Central memory CD4-positive, alpha-beta T cell (primary cell): ENCODE results near the gene UGCG.
"Not testable (repeated sequence)": the region's sequence is repeated elsewhere in the genome, so short reads cannot be mapped to it uniquely, and the experiment has no call there.

Experiments
- DNase-seq: peaks from one replicate; pipeline ENCODE4 v3.0.0; 2022

The UGCG gene

DNA sequence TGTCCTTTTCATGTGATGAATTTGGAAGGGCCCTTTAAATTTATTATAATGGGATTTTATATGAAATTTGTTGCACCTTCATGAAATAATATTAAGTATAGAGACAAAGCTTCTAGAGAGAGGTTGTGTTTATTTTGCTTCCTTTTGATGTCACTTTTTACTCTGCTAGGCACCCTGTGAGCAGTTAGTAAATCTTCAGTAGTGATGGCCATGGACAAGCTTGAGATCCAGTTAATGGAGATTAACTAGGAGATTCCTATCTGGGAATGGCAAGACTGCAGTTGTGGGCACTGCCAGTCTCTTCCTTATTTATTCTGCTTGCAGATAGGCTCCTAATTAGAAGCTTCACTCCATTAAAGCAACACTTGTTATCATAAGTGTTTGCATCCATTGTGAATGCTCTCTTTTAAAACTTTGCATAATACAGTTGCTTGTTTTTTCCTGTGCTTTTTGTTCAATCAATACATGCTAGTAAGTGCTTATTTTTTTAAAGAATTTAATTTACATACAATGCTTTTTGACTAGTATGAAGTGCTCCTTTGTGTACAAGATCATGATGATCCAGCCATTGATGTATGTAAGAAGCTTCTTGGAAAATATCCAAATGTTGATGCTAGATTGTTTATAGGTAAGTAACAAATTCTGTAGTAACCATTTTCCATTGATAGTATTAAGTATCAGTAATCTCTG, 25.9 kb downstream of the UGCG start:
- DNase-seq = no peak

DNA sequence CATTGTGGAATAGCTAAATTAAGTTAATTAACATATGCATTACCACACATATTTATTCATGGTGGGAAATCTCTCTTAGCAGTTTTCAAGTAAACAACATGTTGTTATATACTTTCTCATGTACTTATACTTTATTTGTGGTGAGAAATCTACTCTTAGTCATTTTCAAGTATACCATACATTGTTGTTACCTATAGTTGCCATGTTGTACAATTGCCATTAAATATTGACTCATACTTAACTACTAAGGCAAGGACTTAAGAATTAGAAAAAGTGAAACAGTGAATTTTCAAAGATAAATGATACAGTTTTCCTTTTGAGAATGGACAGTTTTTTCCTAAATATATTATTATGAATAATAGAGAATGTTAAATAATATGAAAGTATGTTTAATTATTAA, 27.7 kb downstream of the UGCG start:
- no peak for DNase-seq

DNA sequence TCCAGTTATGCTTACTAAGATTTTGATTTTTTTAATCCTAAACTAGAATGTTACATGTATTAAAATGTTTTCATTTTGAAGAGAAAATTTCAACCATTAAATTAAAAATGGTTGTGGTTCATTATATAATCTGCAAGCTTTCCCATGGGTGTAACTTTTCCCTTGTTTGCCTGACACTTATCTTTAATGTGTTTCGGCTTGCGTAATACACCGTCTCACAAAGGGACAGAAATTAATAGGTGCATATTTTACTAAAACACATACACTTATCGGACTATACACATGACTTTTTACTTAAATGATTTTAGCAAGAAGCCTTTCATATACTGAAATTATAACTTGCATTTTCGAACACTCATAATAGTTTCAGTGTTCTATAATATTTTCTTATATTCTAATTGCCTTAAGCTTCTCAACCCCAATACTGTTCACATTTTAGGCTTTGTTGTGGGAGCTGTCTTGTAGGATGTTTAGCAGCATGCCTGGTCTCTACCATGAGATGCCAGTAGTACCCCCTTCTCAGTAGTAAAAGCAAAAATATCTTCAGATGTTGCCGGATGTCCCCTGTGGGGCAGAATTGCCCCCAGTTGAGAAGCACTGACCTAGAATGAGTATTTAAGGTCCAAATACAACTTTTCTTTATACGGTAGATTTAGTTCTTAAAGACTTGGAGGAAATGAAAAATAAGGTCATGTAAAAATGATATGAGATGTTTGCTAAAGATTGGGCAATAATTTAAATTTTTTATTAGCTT, 28.6 kb downstream of the UGCG start:
- no peak for DNase-seq

DNA sequence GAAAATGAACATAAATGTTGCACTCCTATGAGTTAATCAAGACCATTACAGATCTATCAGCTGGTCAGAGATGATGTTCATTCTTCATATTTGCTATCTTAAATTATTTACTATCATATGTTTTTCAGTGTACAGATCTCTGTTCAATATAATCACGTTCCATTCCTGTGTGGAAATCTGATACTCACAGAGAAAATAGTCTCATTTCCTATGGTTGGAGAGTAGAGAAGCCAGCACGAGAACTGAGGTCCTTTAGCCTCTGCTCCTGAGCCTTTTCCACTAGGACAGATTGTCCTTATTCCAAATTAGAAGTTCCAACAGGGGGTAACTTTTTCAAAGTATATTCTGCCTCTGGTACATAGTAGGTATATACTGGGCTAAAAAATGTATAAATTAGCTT, 29.2 kb downstream of the UGCG start:
- DNase-seq = no peak

DNA sequence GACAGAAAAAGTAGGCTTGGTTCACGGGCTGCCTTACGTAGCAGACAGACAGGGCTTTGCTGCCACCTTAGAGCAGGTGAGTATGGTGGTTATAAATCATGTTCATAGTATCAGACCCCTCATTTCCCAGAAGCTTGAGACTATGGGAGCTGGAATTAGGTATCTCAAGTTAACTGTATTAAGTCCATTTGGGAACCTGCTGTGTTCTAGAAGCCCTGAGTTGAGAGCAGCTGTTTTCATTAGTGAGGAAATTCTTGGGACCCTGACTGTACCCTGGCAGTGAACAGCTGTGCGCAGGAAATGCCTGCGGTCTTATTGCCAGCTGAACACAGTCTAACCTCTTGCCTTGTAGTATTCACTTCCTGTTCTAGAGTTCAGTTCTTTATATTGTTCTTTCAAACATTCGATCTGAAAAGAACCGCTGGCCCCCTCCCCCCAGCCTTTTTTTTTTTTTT, 29.8 kb downstream of the UGCG start:
- peak; percentile 75 for DNase-seq

DNA sequence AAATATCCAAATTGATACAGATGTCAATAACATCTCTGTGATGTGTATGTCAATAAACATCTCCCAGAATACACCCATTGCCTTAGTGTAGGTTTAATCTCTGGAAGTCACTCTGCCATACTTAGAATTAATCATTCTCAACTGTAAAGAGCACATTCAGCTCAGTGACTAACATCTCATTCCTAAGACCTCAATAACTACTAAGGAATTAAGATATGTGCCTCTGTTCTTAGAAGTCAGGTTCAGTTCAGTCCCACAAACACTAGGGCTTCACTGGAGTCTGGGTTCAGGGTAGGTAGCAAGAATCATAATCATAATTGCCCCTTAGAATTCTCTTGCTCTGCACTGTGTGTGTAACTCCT, 31.7 kb downstream of the UGCG start:
- no peak for DNase-seq

DNA sequence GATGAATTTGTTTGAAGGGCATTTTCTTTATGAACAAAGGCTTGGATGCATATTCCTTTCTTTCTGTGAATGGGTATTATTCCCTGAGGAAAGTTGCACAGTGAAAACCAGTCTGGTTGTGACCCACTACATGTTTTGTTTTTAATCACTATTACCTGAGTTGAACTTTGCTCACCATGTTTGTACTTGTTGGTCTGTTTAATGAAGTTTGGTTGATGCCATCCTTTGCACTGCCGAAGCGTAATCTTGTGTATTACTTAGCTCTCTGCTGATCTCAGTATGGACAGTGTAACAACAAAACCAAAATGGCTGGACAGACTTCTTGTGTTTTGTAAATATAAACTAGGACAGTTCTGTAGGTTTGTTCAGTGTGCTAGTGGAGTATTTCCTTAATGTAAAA, 38.1 kb downstream of the UGCG start:
- DNase-seq = no peak

DNA sequence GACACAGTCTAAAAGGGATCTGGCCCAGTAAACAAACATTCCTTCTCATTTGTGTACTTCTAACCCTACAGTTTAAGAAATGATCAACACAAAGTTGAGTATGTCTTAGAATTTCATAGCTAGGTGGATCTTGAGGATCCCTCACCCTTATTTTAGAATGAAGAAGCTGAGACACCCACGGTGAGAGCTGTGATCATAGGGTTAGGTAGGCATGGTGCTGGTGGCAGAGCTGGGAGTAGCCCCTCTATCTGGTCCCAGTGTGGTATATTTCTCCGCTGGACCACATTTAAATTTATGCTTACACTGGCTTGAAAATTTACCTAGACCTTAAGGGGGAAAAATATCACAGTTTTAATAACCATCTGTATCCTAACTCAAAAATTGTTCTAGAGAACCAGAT, 39.8 kb downstream of the UGCG start:
- no peak for DNase-seq

DNA sequence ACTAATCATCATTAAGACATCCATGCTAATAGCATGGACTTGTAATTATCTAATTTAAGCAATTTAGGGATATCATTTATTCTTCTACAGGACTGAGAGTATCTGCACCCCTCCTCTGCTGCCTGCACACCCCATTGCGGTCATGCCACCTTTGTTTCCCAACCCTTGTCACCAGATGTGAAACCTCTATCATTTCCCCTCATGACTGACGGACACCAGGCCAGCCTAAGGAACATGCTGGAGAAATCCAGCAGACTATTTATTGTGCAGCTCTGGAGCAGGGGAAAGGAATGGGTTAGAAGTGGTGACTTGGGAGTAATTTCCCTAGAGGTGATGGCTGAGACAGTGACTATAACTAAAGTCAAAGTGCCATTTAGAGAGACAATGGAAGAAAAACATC, 40.7 kb downstream of the UGCG start:
- no peak for DNase-seq

DNA sequence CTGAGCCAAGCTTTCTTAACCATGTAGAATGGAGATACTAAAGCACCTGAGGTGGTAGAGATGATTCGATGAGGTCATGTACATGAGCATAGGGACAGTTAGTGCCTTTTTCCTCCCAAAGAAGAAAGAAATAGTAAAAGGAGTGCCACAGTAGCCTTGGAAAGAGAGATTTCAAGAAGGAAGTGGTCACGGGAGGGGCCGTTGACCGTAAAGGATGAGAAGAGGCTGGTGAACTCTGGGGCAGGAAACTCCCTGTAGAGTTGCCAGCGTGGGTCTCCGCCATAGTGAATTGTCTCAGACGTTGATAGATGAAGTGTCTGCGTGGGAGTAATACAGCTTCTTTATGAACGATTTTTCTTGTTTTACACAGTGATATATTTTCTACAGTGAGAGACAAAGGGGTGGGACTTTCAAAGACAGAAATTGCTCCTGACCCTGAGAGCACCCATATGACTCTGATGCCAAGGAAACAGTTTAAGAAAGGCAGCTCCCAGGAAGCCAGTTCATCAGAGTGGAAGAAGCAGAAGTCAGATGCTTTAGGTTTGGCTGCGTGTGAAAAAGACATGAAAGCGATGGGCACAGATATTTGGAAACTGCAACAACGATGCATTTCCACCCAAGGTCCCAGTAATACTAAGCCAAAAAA, 41.3 kb downstream of the UGCG start:
- peak; percentile 47 for DNase-seq

DNA sequence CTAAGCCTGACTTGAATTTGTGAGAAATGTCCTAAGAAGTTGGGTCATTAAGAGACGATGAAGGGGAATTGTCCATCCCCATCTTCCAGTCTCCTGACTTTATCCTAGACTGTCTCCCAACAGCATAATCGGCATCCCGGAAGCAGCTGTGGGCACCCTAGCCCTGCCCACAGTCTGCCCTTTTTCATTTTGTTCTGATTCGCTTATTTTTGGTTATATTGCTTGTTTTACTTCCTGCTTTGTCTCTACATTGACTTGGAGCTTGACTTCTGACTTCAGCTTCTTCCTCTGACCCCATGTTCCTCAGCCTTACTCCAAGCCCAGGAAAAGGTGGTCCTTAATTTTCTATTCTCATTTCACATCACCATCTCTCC, 41.8 kb downstream of the UGCG start:
- DNase-seq = no peak

DNA sequence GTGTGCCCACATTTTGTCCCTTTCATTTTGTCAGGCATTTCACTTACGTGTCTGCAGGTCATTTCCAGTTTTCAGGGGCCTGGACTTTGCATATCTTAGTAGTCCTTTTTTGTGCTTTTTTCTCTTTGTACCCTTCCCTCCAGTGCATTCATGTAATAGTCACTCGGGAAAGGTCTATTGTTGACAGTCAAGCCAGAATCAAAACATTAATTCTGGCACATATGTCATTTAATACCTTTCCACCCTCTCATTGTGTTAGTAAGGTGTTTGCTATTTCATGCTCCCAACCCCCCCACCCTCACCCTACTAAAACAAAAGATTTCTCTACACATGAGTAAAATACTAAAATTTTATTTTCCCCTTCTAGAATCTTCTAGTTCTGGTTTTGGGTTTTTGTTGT, 42.7 kb downstream of the UGCG start:
- no peak for DNase-seq

DNA sequence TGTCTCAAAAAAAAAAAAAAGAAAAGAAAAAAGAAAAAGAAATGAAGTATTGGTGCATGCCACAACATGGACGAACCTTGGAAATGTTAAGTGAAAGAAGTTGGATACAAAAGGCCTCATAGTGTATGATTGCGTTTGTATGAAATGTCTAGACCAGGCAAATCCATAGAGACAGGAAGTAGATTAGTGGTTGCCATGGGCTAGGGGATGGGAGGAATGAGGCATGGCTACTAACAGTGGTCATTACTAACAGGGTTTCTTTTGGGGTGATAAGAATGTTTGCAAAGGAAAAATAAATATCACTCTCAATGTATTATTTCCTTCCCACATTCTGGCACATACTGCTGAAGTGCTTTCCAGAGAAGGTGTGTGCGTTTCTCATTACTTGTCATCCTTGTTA, 44.1 kb downstream of the UGCG start:
- no peak for DNase-seq

DNA sequence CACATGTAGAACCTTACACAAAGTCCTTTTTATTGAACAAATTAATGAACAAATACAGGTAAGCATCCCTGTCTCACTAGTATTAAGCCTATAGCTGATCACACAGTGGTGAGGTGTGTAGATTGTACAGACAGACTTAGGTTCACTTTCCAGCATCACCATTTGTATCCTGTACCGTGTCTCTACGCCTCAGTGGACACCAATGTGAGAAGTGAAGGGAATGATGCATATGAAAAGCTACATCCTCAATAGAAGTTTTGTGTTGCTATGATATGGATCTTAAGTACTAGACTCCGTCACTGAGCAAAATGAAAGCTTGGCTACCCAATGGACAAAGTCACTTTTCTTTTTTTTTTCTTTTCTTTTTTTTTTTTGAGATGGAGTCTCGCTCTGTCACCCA, 46.6 kb downstream of the UGCG start:
- DNase-seq = no peak

DNA sequence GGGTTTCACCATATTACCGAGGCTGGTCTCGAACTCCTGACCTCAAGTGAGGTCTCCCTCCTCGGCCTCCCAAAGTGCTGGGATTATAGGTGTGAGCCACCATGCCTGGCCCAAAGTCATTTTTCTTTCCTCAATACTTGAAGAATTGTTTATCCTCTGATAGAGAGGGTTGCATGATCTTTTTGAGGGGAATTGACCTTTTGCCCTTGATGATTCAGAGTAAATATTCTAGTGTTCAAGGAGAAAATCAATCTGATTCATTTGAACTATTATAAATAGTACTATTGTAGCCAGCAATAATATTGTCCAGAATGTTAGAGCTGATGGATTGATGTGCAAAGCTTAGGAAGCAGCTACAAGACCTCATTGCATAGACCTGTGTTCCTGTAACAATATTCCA, 47.1 kb downstream of the UGCG start:
- DNase-seq = no peak

DNA sequence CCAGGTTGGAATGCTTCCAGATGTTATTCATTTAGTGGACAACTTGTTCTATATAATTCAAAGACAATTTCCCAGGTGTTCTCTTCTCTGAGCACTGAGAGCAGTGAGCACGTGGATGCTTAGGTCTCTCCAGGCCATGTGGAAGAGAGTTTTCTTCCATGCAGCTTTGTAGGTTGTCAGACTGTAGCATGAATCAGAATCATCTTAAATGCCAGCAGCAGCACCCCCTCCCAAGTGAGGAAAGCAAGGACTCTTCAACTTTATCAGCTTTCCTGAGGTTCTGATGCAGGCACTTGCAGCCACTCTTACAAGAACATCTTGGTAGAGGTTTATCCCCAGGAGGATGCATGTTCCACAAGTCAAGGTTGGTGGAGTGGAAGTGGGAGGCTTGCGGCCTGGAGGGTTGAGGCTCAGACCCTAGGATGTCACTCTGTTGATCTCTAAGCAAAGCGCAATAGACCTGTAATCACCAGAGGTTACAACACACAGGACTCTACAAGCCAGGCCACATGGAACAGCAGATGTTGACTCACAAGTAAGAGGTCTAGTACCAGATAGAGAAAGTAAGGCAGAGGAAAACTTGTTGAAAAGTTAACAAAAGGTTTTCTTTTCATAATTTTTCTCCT, 47.7 kb downstream of the UGCG start:
- DNase-seq = no peak

DNA sequence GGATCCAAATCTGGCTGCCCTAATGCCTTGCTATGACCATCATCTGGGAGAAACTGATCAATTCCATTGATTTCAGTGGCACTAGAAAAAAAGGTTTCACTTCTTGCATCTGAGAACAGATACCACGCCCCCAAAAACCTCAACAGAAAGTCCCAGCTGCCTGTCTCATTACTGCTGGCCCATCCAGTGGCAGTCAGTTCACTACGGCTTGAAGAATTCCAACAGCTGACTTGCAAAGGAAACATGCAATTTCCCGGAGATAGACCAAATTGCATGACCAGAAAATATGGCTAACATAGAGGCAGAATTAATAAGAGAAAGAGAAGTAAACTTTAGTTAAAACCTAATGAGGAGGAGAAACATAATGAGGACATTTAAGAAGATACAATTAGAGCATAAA, 48.6 kb downstream of the UGCG start:
- DNase-seq = no peak

DNA sequence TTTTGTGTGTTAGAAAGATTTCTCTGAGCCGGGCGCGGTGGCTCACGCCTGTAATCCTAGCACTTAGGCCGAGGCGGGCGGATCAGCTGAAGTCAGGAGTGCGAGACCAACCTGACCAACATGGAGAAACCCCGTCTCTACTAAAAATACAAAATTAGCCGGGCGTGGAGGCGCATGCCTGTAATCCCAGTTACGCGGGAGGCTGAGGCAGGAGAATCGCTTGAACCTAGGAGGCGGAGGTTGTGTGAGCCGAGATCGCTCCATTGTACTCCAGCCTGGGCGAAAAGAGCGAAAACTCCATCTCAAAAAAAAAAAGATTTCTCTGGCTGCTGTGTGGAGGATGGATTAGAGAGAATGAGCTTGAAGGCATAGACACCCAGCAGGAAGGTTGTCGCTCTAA, 51.5 kb downstream of the UGCG start:
- not testable (repeated sequence) for DNase-seq

DNA sequence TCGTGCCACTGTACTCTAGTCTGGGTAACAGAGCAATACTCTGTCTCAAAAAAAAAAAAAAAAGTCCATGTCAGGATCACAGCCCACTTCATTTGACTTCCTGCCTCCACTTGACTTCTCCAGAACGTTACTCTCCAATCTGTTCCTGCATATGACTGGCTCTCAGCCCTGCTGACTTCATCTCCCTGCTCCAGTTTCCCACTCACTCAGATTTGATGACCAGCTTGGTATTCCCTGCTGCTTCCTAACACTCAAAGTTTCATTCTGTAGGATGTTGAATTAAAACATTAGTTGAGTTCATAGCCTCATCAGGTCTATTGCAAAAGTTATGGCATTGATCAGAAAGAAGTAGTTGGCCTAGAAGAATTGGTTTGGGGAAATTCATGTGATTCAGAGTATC, 52.3 kb downstream of the UGCG start:
- no peak for DNase-seq

DNA sequence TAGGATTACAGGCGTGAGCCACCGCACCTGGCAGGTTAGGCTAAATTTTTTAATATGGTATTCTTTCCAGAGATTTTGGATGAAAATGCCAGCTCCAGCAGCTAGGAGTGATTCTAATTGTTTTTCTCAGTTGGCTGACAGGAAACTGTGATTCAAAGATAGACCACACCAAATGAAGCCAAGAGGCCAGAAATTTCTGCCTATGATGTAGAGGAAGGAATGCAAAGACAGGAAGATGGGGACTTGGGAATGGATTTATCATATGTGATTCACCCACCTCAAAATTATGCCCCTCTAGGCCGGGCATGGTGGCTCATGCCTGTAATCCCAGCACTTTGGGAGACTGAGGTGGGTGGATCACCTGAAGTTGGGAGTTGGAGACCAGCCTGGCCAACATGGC, 53.3 kb downstream of the UGCG start:
- no peak for DNase-seq

DNA sequence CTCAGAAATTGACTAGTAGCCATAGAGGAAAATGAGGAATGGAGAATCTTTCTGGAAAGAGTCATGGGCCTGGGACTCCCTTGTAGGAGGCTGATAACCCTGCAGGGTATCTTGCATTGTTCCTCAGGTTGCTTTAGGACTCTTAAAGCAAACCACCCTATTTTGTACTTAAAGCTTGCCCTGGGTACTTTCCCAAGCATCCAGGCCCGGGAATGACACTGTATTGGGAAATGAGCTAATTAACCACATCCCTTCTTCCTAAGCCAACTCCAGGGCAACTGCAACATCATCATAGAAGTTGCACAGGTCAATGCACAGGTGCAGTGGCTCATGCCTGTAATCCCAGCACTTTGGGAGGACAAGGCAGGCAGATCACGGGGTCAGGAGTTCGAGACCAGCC, 55.9 kb downstream of the UGCG start:
- no peak for DNase-seq

DNA sequence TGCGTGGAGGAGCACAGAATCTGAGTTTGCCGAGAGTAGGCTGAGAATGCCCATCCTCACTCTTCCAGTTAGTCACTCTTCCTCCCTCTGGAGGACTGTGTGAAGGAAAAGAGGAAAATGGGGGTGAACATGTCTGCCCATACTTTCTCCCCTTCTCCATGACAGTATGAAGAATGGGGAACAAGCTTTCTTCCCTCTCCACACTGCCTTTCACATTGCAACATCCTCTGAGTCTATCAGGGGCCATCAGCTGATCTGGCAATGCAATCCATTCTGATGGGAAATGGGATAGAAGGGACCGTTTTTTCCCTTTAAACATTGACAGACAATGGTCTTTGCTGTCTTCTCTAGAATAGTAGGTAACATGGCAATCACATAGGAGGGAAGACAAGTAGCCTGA, 56.8 kb downstream of the UGCG start:
- DNase-seq = no peak

DNA sequence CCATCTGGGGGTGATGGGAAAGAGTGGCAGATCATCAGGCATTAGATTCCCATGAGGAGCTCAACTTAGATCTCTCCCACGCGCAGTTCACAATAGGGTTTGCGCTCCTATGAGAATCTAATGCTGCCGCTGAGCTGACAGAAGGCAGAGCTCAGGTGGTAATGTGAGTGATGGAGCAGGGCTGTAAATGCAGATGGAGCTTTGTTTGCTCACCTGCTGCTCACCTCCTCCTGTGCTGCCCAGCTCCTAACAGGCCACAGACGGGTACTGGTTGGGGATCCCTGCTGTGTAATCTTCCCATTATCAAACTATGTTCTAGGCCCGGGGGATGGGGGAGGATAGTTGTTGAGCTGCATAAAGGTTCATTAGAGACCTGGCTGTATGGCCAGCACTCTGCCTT, 58.4 kb downstream of the UGCG start:
- DNase-seq = no peak
